H1 (cell line): Measurements from ENCODE around the gene FOXN3. TPM values are rescaled to one million over a fixed set of nuclear protein-coding genes. Genes with fewer than 3 reads are reported as not detected.

Experiments used
- BRCA1 ChIP-seq: IDR thresholded peaks from 2 replicates; pipeline ENCODE4 v1.6.1; 2012; ENCODE audit warnings: low read depth, low read length, improper control_type of control experiment
- CBX8 ChIP-seq: fragments of 300-800, 300-1000 bp; sonication (generic); IDR thresholded peaks from 2 replicates; pipeline ENCODE4 v1.7.1; 2016; ENCODE audit warnings: low read depth, low read length, borderline replicate concordance
- CHD2 ChIP-seq: IDR thresholded peaks from 2 replicates; pipeline ENCODE4 v1.6.1; 2012; ENCODE audit warnings: low read length, improper control_type of control experiment
- CTBP2 ChIP-seq: IDR thresholded peaks from 2 replicates; pipeline ENCODE4 v1.7.0; 2011; ENCODE audit warnings: borderline replicate concordance, mild to moderate bottlenecking, moderate library complexity, mixed read lengths, low read length; ENCODE audit not compliant: insufficient read depth, insufficient read length
- EP300 ChIP-seq, 2 experiments: IDR thresholded peaks; 1 replicate in 1 of 2; 2 replicates in 1 of 2; pipeline ENCODE4 v1.6.1; 2011 to 2012; ENCODE audit warnings: low read depth in 2 of 2, low read length in 2 of 2, mild to moderate bottlenecking in 2 of 2, borderline replicate concordance in 1 of 2, inconsistent platforms in 1 of 2, moderate library complexity in 1 of 2
- EZH2 ChIP-seq: fragments of 200-600 bp; sonication (generic); IDR thresholded peaks from 2 replicates; pipeline ENCODE4 v1.7.1; 2012; ENCODE audit warnings: low read depth, mild to moderate bottlenecking, moderate library complexity, low read length, inconsistent platforms; ENCODE audit not compliant: severe bottlenecking
- RFX5 ChIP-seq: IDR thresholded peaks from 2 replicates; pipeline ENCODE4 v1.6.1; 2011; ENCODE audit warnings: low read depth, low read length, improper control_type of control experiment, borderline replicate concordance
- SP1 ChIP-seq: IDR thresholded peaks from 2 replicates; pipeline ENCODE4 v1.6.1; 2011; ENCODE audit warnings: low read depth, low read length
- TAF1 ChIP-seq: IDR thresholded peaks from 2 replicates; pipeline ENCODE4 v1.6.1; 2011; ENCODE audit warnings: mild to moderate bottlenecking, low read depth, low read length
- YY1 ChIP-seq: IDR thresholded peaks from 2 replicates; pipeline ENCODE4 v1.6.1; 2011; ENCODE audit warnings: low read depth, mild to moderate bottlenecking, low read length
- polyA plus RNA-seq, 7 experiments: library from polyadenylated mRNA; depleted of rRNA in 3 of 7; stranded (reverse) in 5 of 7; unstranded in 2 of 7; fragments of >200 nt in 5 of 7; fragments of 200-250 nt in 2 of 7; gene quantifications; 1 replicate in 5 of 7; 2 replicates in 1 of 7; 4 replicates in 1 of 7; pipeline versions ENCODE4 v1.2.1 to v1.2.3, GENCODE V29; 2011 to 2013; ENCODE audit warnings: missing spikeins in 2 of 7, mixed read lengths in 2 of 7
- total RNA-seq: library from RNA; stranded (reverse); fragmentation: NEBNext Ultra II Directional; extraction: Animal tissue kit (Norgen Biotek cat#: 25700); gene quantifications from 2 replicates; pipeline ENCODE4 v1.2.1, GENCODE V29; 2021

FOXN3 gene
- total and polyA plus RNA-seq, 2 of the 8 experiments (the other 6 are each of a cell fraction or from before 2014, with no cell fraction given) = 52.6 to 178 TPM

DNA sequence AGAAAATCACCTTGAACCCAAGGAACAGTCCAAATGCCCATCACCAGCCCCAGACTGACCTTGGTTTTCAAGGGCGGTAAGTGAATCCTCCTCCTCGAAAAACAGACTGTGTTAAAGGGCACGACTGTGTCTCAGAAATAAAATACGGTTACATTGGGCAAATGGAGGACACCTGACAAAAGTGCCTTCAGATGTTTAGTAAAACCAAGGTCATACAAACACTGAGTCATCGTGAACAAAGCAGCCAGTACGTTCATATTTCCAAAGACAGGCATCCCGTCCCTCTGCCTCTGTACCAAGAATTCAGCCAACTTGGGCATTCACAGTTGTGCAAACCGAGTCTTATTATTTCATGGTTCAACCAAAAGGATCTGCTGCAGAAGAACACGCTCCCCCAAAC lies 25.9 kb downstream of the FOXN3 start (continued):
- no peak for TF ChIP-seq TAF1
- TF ChIP-seq YY1 = no peak
- no peak for TF ChIP-seq CBX8
- TF ChIP-seq SP1 = no peak
- TF ChIP-seq CTBP2 = no peak
- no peak for TF ChIP-seq RFX5
- TF ChIP-seq EP300 (IDR thresholded peaks at IDR 0.05; ENCODE audit: borderline replicate concordance in 1 of 2, low read depth in 2 of 2, low read length in 2 of 2) = no peak
- TF ChIP-seq EZH2 = no peak
- TF ChIP-seq CHD2 = no peak
- TF ChIP-seq BRCA1 = no peak
